Motor neuron (in vitro differentiated cells): ENCODE results near the gene FARP2. TPM values are rescaled to one million over a fixed set of nuclear protein-coding genes. Genes with fewer than 3 reads are reported as not detected.

ENCODE experiments used
- ATAC-seq, 8 experiments: fragments of 200-7000 bp; cut with Tn5 transposase; replicated peaks in 6 of 8; 2 replicates each; pipeline ENCODE4 v1.8.0; 2021; ENCODE audit warnings: mild to moderate bottlenecking in 8 of 8, moderate library complexity in 8 of 8
- H3K27ac ChIP-seq, 2 donors: fragments of 250-450 bp; sonication (Bioruptor Pico); 2 replicates each; pipeline ENCODE4 v1.9.0; 2021; ENCODE audit warnings: antibody characterized with exemption in 2 of 2, mild to moderate bottlenecking in 2 of 2, moderate library complexity in 1 of 2
- H3K4me1 ChIP-seq, 2 donors: fragments of 250-450 bp; sonication (Bioruptor Pico); replicated peaks in 1 of 2; 2 replicates each; pipeline ENCODE4 v1.6.1; 2021; ENCODE audit warnings: antibody characterized with exemption in 2 of 2, mild to moderate bottlenecking in 2 of 2, moderate library complexity in 1 of 2
- H3K4me3 ChIP-seq, 5 donors: fragments of 250-450 bp; sonication (Bioruptor Pico); 2 replicates each; pipeline ENCODE4 v1.9.0; 2021; ENCODE audit warnings: antibody characterized with exemption in 5 of 5, mild to moderate bottlenecking in 5 of 5, moderate library complexity in 4 of 5
- WGBS, 10 experiments: fragments of 450-650 bp; shearing (Covaris generic); methylation state at CpG; one replicate each; pipeline ENCODE4 v1.0.0; 2022; 5-methylcytosine and 5-hydroxymethylcytosine counted together
- in situ Hi-C, 9 experiments: fragments of 400-800 bp; cut with MboI; loops; one replicate each; pipeline ENCODE4 v1.15.0; 2021; ENCODE audit warnings: low sequenced_read_pairs in 9 of 9, low pct_unique_long_range_greater_than_20kb in 2 of 9; ENCODE audit not compliant: unreplicated experiment in 9 of 9
- total RNA-seq, 8 experiments: library from RNA; unstranded; fragments of 300-600 nt; gene quantifications; 2 replicates each; pipeline versions ENCODE4 v1.2.3 to v1.2.4, GENCODE V29; 2022

The FARP2 gene
- total RNA-seq, 8 experiments from 2014 or later = 11.9 to 41.2 (median 22.8) TPM

- no peak overlapping the region for H3K4me3 ChIP-seq
- in situ Hi-C loops = no loop called here
- no peak overlapping the region for H3K27ac ChIP-seq
- 80 to 100% (median 100%) methylated on average over 1 to 7 of the region's 29 CpGs; no CpG with 5 or more reads in 5 of the 10 experiments for WGBS, 10 experiments
- H3K4me1 ChIP-seq = no peaks in the 10 kb centered on the region
- peak in 1 of 8 experiments; percentile 7 for ATAC-seq
These were observed 141.1 kb downstream of the FARP2 start for GRCh38 chr2:241496904-241497877.

GRCh38 chr2:241498115-241499070 lies 142.3 kb downstream of the FARP2 start:
- Histone ChIP-seq H3K27ac (no peak overlapping the region), H3K4me3 (no peak overlapping the region), H3K4me1 (no peaks in the 10 kb centered on the region)
- in situ Hi-C loops = no loop called here
- WGBS, 10 experiments = 90 to 100% (median 90%) methylated on average over 1 to 11 of the region's 36 CpGs; no CpG with 5 or more reads in 5 of the 10 experiments
- ATAC-seq = peak in 2 of 8 experiments; percentile 8 to 18

GRCh38 chr2:241499146-241499965 lies 143.3 kb downstream of the FARP2 start:
- H3K27ac ChIP-seq = no peak overlapping the region
- H3K4me3 ChIP-seq = no peak overlapping the region
- ATAC-seq = peak in 2 of 8 experiments; percentile 7 to 17
- 25 to 100% (median 89%) methylated on average over 1 to 3 of the region's 28 CpGs; no CpG with 5 or more reads in 5 of the 10 experiments for WGBS, 10 experiments
- no peaks in the 10 kb centered on the region for H3K4me1 ChIP-seq
- in situ Hi-C loops = no loop called here

GRCh38 chr2:241500016-241500415 lies 143.9 kb downstream of the FARP2 start:
- in situ Hi-C loops = no loop called here
- no peak overlapping the region for H3K4me3 ChIP-seq
- no peaks in the 10 kb centered on the region for H3K4me1 ChIP-seq
- no peak for ATAC-seq
- WGBS, 10 experiments = 40 to 100% (median 93%) methylated on average over 1 to 7 of the region's 10 CpGs; no CpG with 5 or more reads in 5 of the 10 experiments
- no peak overlapping the region for H3K27ac ChIP-seq

GRCh38 chr2:241500431-241500975 lies 144.4 kb downstream of the FARP2 start:
- Histone ChIP-seq H3K4me3 (no peak overlapping the region), H3K27ac (no peak overlapping the region), H3K4me1 (no peaks in the 10 kb centered on the region)
- no peak for ATAC-seq
- WGBS, 10 experiments = 90 to 100% (median 97%) methylated on average over 1 to 7 of the region's 12 CpGs; no CpG with 5 or more reads in 6 of the 10 experiments
- in situ Hi-C loops = no loop called here

- in situ Hi-C loops = no loop called here
- WGBS, 10 experiments = 100% methylated on average over 1 to 3 of the region's 12 CpGs; no CpG with 5 or more reads in 7 of the 10 experiments
These were observed 145.0 kb downstream of the FARP2 start for GRCh38 chr2:241501099-241501541.

GRCh38 chr2:241501551-241501950 lies 145.5 kb downstream of the FARP2 start:
- WGBS, 10 experiments = 100% methylated on average over 1 to 3 of the region's 17 CpGs; no CpG with 5 or more reads in 7 of the 10 experiments
- no peak overlapping the region for H3K27ac ChIP-seq
- in situ Hi-C loops = no loop called here
- H3K4me3 ChIP-seq = no peak overlapping the region
- peaks cover 0 to 1% of the 10 kb centered on the region in 2 donors for H3K4me1 ChIP-seq
- no peak for ATAC-seq

More at GRCh38 chr2:241501099-241501541, 145.0 kb downstream of the FARP2 start:
- Histone ChIP-seq H3K27ac (no peak overlapping the region), H3K4me3 (no peak overlapping the region), H3K4me1 (no peaks in the 10 kb centered on the region)
- ATAC-seq = no peak

GRCh38 chr2:241502281-241502680 lies 146.2 kb downstream of the FARP2 start:
- no peak for ATAC-seq
- Histone ChIP-seq H3K4me1 (peaks cover 7 to 9% of the 10 kb centered on the region in 2 donors), H3K4me3 (no peak overlapping the region), H3K27ac (no peak overlapping the region)
- in situ Hi-C loops = no loop called here
- WGBS, 10 experiments = 80 to 100% (median 90%) methylated on average over 2 to 8 of the region's 11 CpGs; no CpG with 5 or more reads in 4 of the 10 experiments

- Histone ChIP-seq H3K4me1 (peaks cover 7 to 9% of the 10 kb centered on the region in 2 donors), H3K27ac (no peak overlapping the region), H3K4me3 (no peak overlapping the region)
- ATAC-seq = no peak
- 80 to 90% (median 85%) methylated on average over 1 to 6 of the region's 12 CpGs; no CpG with 5 or more reads in 6 of the 10 experiments for WGBS, 10 experiments
- in situ Hi-C loops = no loop called here
These were observed 147.8 kb downstream of the FARP2 start for GRCh38 chr2:241503776-241504392.

GRCh38 chr2:241505086-241505780 lies 149.1 kb downstream of the FARP2 start:
- 85 to 100% (median 93%) methylated on average over 2 to 6 of the region's 15 CpGs; no CpG with 5 or more reads in 4 of the 10 experiments for WGBS, 10 experiments
- in situ Hi-C loops = no loop called here
- H3K27ac ChIP-seq = no peak overlapping the region
- ATAC-seq = no peak
- peaks cover 16 to 17% of the 10 kb centered on the region in 2 donors for H3K4me1 ChIP-seq
- no peak overlapping the region for H3K4me3 ChIP-seq

- H3K4me3 ChIP-seq = no peak overlapping the region
- H3K4me1 ChIP-seq = peaks cover 16 to 17% of the 10 kb centered on the region in 2 donors
- no peak overlapping the region for H3K27ac ChIP-seq
- 80 to 81% (median 80%) methylated on average over 1 to 5 of the region's 7 CpGs; no CpG with 5 or more reads in 7 of the 10 experiments for WGBS, 10 experiments
- no peak for ATAC-seq
- in situ Hi-C loops = no loop called here
These were observed 149.7 kb downstream of the FARP2 start for GRCh38 chr2:241505781-241506201.
